B cell (primary cell): ENCODE data around the gene DDX39B. TPM values are rescaled to one million over a fixed set of nuclear protein-coding genes. Genes with fewer than 3 reads are reported as not detected.

Experiments
- ATAC-seq: fragments of 200-7000 bp; cut with Tn5 transposase; one replicate; pipeline ENCODE4 v1.10.0; 2021; ENCODE audit warnings: low read depth, mild to moderate bottlenecking, moderate number of reproducible peaks, moderate library complexity
- CTCF ChIA-PET: fragments of 350-600 bp; sonication (Branson Sonifier 250); formaldehyde crosslinking; loops from one replicate; lab custom pipeline; 2021; ENCODE audit warnings: antibody characterized with exemption, inconsistent platforms; lab: Charles Lee
- POLR2A ChIA-PET: fragments of 350-600 bp; sonication (Branson Sonifier 250); formaldehyde crosslinking; loops from one replicate; lab custom pipeline; 2021; ENCODE audit warnings: antibody characterized with exemption; lab: Charles Lee
- DNase-seq: peaks from one replicate; pipeline ENCODE4 v3.0.0; 2013
- H2AFZ ChIP-seq: 2 replicates; pipeline ENCODE4 v1.6.1; 2012; ENCODE audit warnings: mild to moderate bottlenecking, low read depth, low read length; ENCODE audit not compliant: insufficient read depth, poor library complexity, severe bottlenecking
- H3K27ac ChIP-seq, 2 donors: 1 replicate in 1 of 2; 2 replicates in 1 of 2; pipeline ENCODE4 v1.5.1; 2012 to 2013; ENCODE audit warnings: low read length in 2 of 2, mild to moderate bottlenecking in 2 of 2, moderate library complexity in 1 of 2
- H3K27me3 ChIP-seq, 4 experiments: fragments of 200-600 bp in 1 of 4; sonication (generic) in 1 of 4; replicated peaks in 1 of 4; 1 replicate in 2 of 4; 2 replicates in 2 of 4; pipeline versions ENCODE4 v1.6.1 to v1.7.0; 2013 to 2016; ENCODE audit warnings: low read length in 3 of 4, mild to moderate bottlenecking in 2 of 4, mixed read lengths in 1 of 4, moderate library complexity in 1 of 4; ENCODE audit not compliant: insufficient read depth in 4 of 4, control insufficient read depth in 3 of 4; ENCODE audit errors: control extremely low read depth in 1 of 4
- H3K36me3 ChIP-seq, 2 experiments: replicated peaks in 1 of 2; 1 replicate in 1 of 2; 2 replicates in 1 of 2; pipeline versions ENCODE4 v1.6.1 to v1.7.1; 2013; ENCODE audit warnings: low read length in 1 of 2; ENCODE audit not compliant: insufficient read depth in 2 of 2, control insufficient read depth in 1 of 2; ENCODE audit errors: control extremely low read depth in 1 of 2, extremely low read depth in 1 of 2
- H3K4me1 ChIP-seq, 2 donors: fragments of 200-600 bp in 1 of 2; sonication (generic) in 1 of 2; 1 replicate in 1 of 2; 2 replicates in 1 of 2; pipeline versions ENCODE4 v1.5.1 to v1.6.1; 2013 to 2017; ENCODE audit warnings: low read length in 2 of 2; ENCODE audit not compliant: control insufficient read depth in 2 of 2, insufficient read depth in 2 of 2
- H3K4me2 ChIP-seq: replicated peaks from 2 replicates; pipeline ENCODE3; 2012; ENCODE audit warnings: mild to moderate bottlenecking, low read depth, low read length; ENCODE audit not compliant: poor library complexity, severe bottlenecking
- H3K4me3 ChIP-seq, 5 experiments: fragments of 200-600 bp in 1 of 5; sonication (generic) in 1 of 5; 1 replicate in 3 of 5; 2 replicates in 2 of 5; pipeline versions ENCODE4 v1.5.1 to v1.7.0; 2011 to 2016; ENCODE audit warnings: low read length in 4 of 5, mild to moderate bottlenecking in 4 of 5, low read depth in 2 of 5, control low read depth in 1 of 5, moderate library complexity in 1 of 5; ENCODE audit not compliant: insufficient read depth in 1 of 5; ENCODE audit errors: control extremely low read depth in 1 of 5, extremely low read depth in 1 of 5
- H3K79me2 ChIP-seq: fragments of 200-600 bp; sonication (generic); one replicate; pipeline ENCODE4 v1.6.0; 2016; ENCODE audit warnings: low read length; ENCODE audit not compliant: control insufficient read depth, insufficient read depth
- H3K9ac ChIP-seq: fragments of 200-600 bp; sonication (generic); 2 replicates; pipeline ENCODE4 v1.6.1; 2017; ENCODE audit warnings: mild to moderate bottlenecking, low read length, moderate library complexity
- H3K9me3 ChIP-seq, 3 donors: one replicate each; pipeline versions ENCODE4 v1.6.1 to v1.7.1; 2013; ENCODE audit warnings: low read length in 2 of 3; ENCODE audit not compliant: control insufficient read depth in 2 of 3, insufficient read depth in 1 of 3; ENCODE audit errors: control extremely low read depth in 1 of 3
- H4K20me1 ChIP-seq: 2 replicates; pipeline ENCODE4 v1.6.0; 2012; ENCODE audit warnings: mild to moderate bottlenecking, low read length; ENCODE audit not compliant: insufficient read depth, control insufficient read depth, poor library complexity, severe bottlenecking
- H3K27ac Mint-ChIP-seq: one replicate; pipeline ENCODE4 v1.8.0; 2021; ENCODE audit warnings: mixed read lengths
- H3K27me3 Mint-ChIP-seq: one replicate; pipeline ENCODE4 v1.8.0; 2021; ENCODE audit warnings: mixed read lengths
- H3K4me1 Mint-ChIP-seq: one replicate; pipeline ENCODE4 v1.8.0; 2021; ENCODE audit warnings: mixed read lengths
- H3K4me3 Mint-ChIP-seq: one replicate; pipeline ENCODE4 v1.8.0; 2021; ENCODE audit warnings: mixed read lengths
- H3K9me3 Mint-ChIP-seq: one replicate; pipeline ENCODE4 v1.8.0; 2022; ENCODE audit warnings: mixed read lengths; ENCODE audit not compliant: insufficient read depth
- CTCF ChIP-seq: fragments of 200-600 bp; IDR thresholded peaks from one replicate; pipeline ENCODE4 v1.8.0; 2022; ENCODE audit warnings: antibody characterized with exemption, mild to moderate bottlenecking
- EZH2 ChIP-seq: IDR thresholded peaks from 2 replicates; pipeline ENCODE4 v1.6.1; 2012; ENCODE audit warnings: borderline replicate concordance, low read depth, mild to moderate bottlenecking, moderate library complexity, low read length; ENCODE audit not compliant: insufficient read depth, poor library complexity, severe bottlenecking
- WGBS: methylation state at CpG from one replicate; pipeline ENCODE4 v1.1.5; 2013; ENCODE audit warnings: missing lambda C conversion rate; ENCODE audit not compliant: insufficient coverage; 5-methylcytosine and 5-hydroxymethylcytosine counted together
- intact Hi-C: fragments of 100-400 bp; cut with micrococcal nuclease; formaldehyde crosslinking; loops from one replicate; pipeline ENCODE4 v1.10.0; 2022
- polyA plus RNA-seq: library from polyadenylated mRNA; depleted of rRNA; stranded (reverse); fragments of >200 nt; gene quantifications from 2 replicates; pipeline ENCODE4 v1.2.3, GENCODE V29; 2012
- total RNA-seq, 2 donors: library from RNA; stranded (reverse); fragments of 120-200 nt in 1 of 2; gene quantifications; 1 replicate in 1 of 2; 2 replicates in 1 of 2; pipeline versions ENCODE4 v1.2.3 to v1.2.4, GENCODE V29; 2013 to 2022

The DDX39B gene
- total and polyA plus RNA-seq, 2 donors (not counting 1 experiment from before 2014, with no cell fraction given) = 576 to 838 TPM

GRCh38 chr6:31533455-31533841, 8.4 kb downstream of the DDX39B start:
- Histone ChIP-seq H4K20me1 (peaks cover 79% of the 10 kb centered on the region), H3K4me3 (no peak overlapping the region), H3K27me3 (no peaks in the 10 kb centered on the region), H3K79me2 (peaks cover 24% of the 10 kb centered on the region), H3K36me3 (peaks cover 4 to 85% of the 10 kb centered on the region in 2 experiments), H3K9me3 (no peaks in the 10 kb centered on the region), H3K4me2 (no peak overlapping the region), H3K9ac (no peak overlapping the region), H3K27ac (no peak overlapping the region), H3K4me1 (peaks cover 0 to 2% of the 10 kb centered on the region in 2 donors), H2AFZ (no peak overlapping the region)
- TF ChIP-seq EZH2 (no peak), CTCF (no peak)
- peaks cover 19% of the 10 kb centered on the region for H3K4me1 Mint-ChIP-seq
- ChIA-PET CTCF (no interaction called here), POLR2A (no interaction called here)
- DNase-seq (no peak), ATAC-seq (no peak)
- H3K27me3 Mint-ChIP-seq = no peaks in the 10 kb centered on the region
- no peak overlapping the region for H3K4me3 Mint-ChIP-seq
- no peak overlapping the region for H3K27ac Mint-ChIP-seq
- WGBS = no CpG with 5 or more reads among the region's 1 CpG
- no peaks in the 10 kb centered on the region for H3K9me3 Mint-ChIP-seq
- intact Hi-C loops = no loop called here

DNA sequence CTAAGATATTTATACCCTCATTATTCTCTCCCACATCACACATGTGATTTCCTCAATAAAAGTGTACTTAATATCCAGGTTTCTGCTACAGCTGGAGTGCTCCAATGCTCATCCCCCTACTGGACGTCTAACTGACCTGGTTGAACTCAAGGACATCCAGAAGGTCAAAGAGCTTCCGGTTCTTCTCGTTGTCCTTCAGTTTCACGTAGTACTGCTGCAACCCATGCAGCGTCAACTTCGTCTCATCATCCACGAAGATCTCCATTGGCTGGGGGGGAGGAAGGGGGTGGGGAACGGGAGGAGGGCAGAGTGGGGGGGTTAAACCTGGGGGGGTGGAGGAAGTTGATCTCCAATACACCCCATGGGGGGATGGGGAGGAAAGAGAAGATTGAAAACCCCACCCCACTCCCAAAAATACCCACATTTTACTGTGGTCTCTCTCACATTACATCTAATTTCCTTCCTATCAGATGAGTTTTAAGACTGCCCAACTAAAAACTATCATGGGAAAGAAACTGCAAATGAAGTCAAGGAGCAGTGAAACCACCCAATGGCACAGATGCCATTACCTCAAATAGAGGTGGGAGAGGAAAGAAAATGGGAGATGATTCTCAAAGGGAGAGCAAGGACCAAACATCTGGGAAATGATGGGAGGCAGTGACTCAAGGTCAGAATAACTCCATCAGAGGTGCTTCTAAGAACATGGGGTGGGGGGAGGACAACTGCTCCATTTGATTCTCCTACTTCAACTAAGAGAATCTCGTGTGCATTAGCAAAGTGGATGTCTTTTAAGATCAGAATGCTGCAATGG, 9.0 kb downstream of the DDX39B start:
- H3K9me3 ChIP-seq = no peaks in the 10 kb centered on the region
- 70% methylated on average over 2 of the region's 9 CpGs for WGBS
- no peak overlapping the region for H3K4me2 ChIP-seq
- H3K4me1 ChIP-seq = no peaks in the 10 kb centered on the region
- H3K4me3 Mint-ChIP-seq = no peak overlapping the region
- no peaks in the 10 kb centered on the region for H3K9me3 Mint-ChIP-seq
- H3K27me3 ChIP-seq = no peaks in the 10 kb centered on the region
- no peaks in the 10 kb centered on the region for H3K27me3 Mint-ChIP-seq
- peak overlapping the region; percentile 15 for H3K27ac Mint-ChIP-seq
- H4K20me1 ChIP-seq = peaks cover 74% of the 10 kb centered on the region
- DNase-seq (no peak), ATAC-seq (no peak)
- intact Hi-C loops = no loop called here
- H3K36me3 ChIP-seq = peaks cover 4 to 79% of the 10 kb centered on the region in 2 experiments
- no peak for TF ChIP-seq CTCF
- no peak for TF ChIP-seq EZH2
- peaks cover 16% of the 10 kb centered on the region for H3K4me1 Mint-ChIP-seq
- H3K27ac ChIP-seq = no peak overlapping the region
- no peak overlapping the region for H3K9ac ChIP-seq
- no peak overlapping the region for H2AFZ ChIP-seq
- H3K4me3 ChIP-seq = no peak overlapping the region
- ChIA-PET POLR2A (no interaction called here), CTCF (interaction anchor here (1.4 kb wide), 1 partner anchor 8 kb away, joined by 4 read pairs; no protein-coding TSS in a partner anchor)
- H3K79me2 ChIP-seq = peaks cover 19% of the 10 kb centered on the region
